H1 (cell line): Measurements from ENCODE around the gene DNASE1L1. TPM values are rescaled to one million over a fixed set of nuclear protein-coding genes. Genes with fewer than 3 reads are reported as not detected.

Experiments
- CTCF ChIA-PET: fragments of 300-600 bp; sonication (Branson Sonifier 250); formaldehyde crosslinking; loops from one replicate; lab custom pipeline; 2021; ENCODE audit not compliant: partially characterized antibody; lab: Charles Lee
- POLR2A ChIA-PET: fragments of 300-600 bp; sonication (Branson Sonifier 250); formaldehyde crosslinking; loops from one replicate; lab custom pipeline; 2021; ENCODE audit warnings: inconsistent platforms; ENCODE audit not compliant: partially characterized antibody; lab: Charles Lee
- DNase-seq, 2 experiments: peaks; one replicate each; pipeline versions ENCODE4 v3.0.0 to v3.0.0-alpha.2; 2010 to 2022; ENCODE audit warnings: low spot score in 2 of 2, low read depth in 1 of 2, mixed read lengths in 1 of 2
- FAIRE-seq: peaks from 2 replicates; lab custom pipeline; 2011; peaks lifted over from hg19 to GRCh38; lab: Jason Lieb, UNC
- H2AFZ ChIP-seq: 2 replicates; pipeline ENCODE4 v1.8.1; 2012; ENCODE audit warnings: low read length, inconsistent platforms
- H2AK5ac ChIP-seq: 2 replicates; pipeline ENCODE4 v1.6.1; 2013; ENCODE audit warnings: low read depth, low read length
- H2BK120ac ChIP-seq: replicated peaks from 2 replicates; pipeline ENCODE3; 2013; ENCODE audit warnings: low read depth, low read length, inconsistent platforms
- H2BK12ac ChIP-seq: 2 replicates; pipeline ENCODE4 v1.6.1; 2013; ENCODE audit warnings: low read depth, low read length
- H2BK15ac ChIP-seq: 2 replicates; pipeline ENCODE4 v1.6.1; 2013; ENCODE audit warnings: low read length
- H2BK20ac ChIP-seq: 2 replicates; pipeline ENCODE4 v1.6.1; 2013; ENCODE audit warnings: low read length
- H2BK5ac ChIP-seq: 2 replicates; pipeline ENCODE4 v1.6.1; 2013; ENCODE audit warnings: low read depth, low read length
- H3K14ac ChIP-seq: 2 replicates; pipeline ENCODE4 v1.6.1; 2013; ENCODE audit warnings: inconsistent platforms; ENCODE audit not compliant: insufficient read length
- H3K18ac ChIP-seq: 2 replicates; pipeline ENCODE4 v1.6.1; 2013; ENCODE audit warnings: low read length; ENCODE audit errors: extremely low read depth
- H3K23ac ChIP-seq: 2 replicates; pipeline ENCODE4 v1.6.1; 2013; ENCODE audit warnings: inconsistent platforms; ENCODE audit not compliant: insufficient read length
- H3K23me2 ChIP-seq: 2 replicates; pipeline ENCODE4 v1.6.1; 2013; ENCODE audit warnings: low read depth, low read length
- H3K27ac ChIP-seq: 2 replicates; pipeline ENCODE4 v1.6.1; 2011; ENCODE audit warnings: low read depth, low read length, inconsistent platforms
- H3K27me3 ChIP-seq, 4 experiments: replicated peaks in 1 of 4; 1 replicate in 1 of 4; 2 replicates in 3 of 4; pipeline versions ENCODE4 v1.6.1 to v1.8.1; 2011 to 2013; ENCODE audit warnings: low read length in 3 of 4, mild to moderate bottlenecking in 3 of 4, inconsistent platforms in 2 of 4, mixed read lengths in 2 of 4, moderate library complexity in 1 of 4; ENCODE audit not compliant: control insufficient read depth in 3 of 4, insufficient read depth in 3 of 4; ENCODE audit errors: extremely low read depth in 1 of 4
- H3K36me3 ChIP-seq, 4 experiments: 2 replicates each; pipeline versions ENCODE4 v1.6.1 to v1.8.1; 2011 to 2013; ENCODE audit warnings: mild to moderate bottlenecking in 4 of 4, low read length in 3 of 4, moderate library complexity in 2 of 4, control low read depth in 1 of 4, inconsistent platforms in 1 of 4; ENCODE audit not compliant: insufficient read depth in 4 of 4, control insufficient read depth in 2 of 4
- H3K4ac ChIP-seq: replicated peaks from 2 replicates; pipeline ENCODE3; 2013; ENCODE audit warnings: low read length, low read depth, mixed read lengths, inconsistent platforms; ENCODE audit not compliant: insufficient read length
- H3K4me1 ChIP-seq, 4 experiments: replicated peaks in 1 of 4; 1 replicate in 1 of 4; 2 replicates in 3 of 4; pipeline versions ENCODE4 v1.6.1 to v1.8.1; 2011 to 2013; ENCODE audit warnings: low read length in 3 of 4, inconsistent platforms in 2 of 4, mixed read lengths in 1 of 4; ENCODE audit not compliant: insufficient read depth in 4 of 4, control insufficient read depth in 3 of 4
- H3K4me2 ChIP-seq, 2 experiments: 2 replicates each; pipeline versions ENCODE4 v1.6.1 to v1.8.1; 2011 to 2013; ENCODE audit warnings: low read depth in 2 of 2, low read length in 2 of 2, control low read depth in 1 of 2, inconsistent platforms in 1 of 2, mild to moderate bottlenecking in 1 of 2; ENCODE audit not compliant: insufficient read depth in 1 of 2
- H3K4me3 ChIP-seq, 4 experiments: fragments of 200-600, 300-600 bp in 1 of 4; sonication (generic), shearing (Covaris generic), sonication (Bioruptor Twin) in 1 of 4; 2 replicates each; pipeline versions ENCODE4 v1.5.1 to v1.8.1; 2011 to 2016; ENCODE audit warnings: low read length in 4 of 4, low read depth in 3 of 4, control low read depth in 2 of 4, inconsistent platforms in 2 of 4, mild to moderate bottlenecking in 2 of 4, mixed read lengths in 1 of 4, moderate library complexity in 1 of 4; ENCODE audit not compliant: insufficient read depth in 2 of 4; ENCODE audit errors: extremely low read depth in 1 of 4
- H3K56ac ChIP-seq: replicated peaks from 2 replicates; pipeline ENCODE3; 2013; ENCODE audit warnings: low read depth, mild to moderate bottlenecking, mixed read lengths, low read length, inconsistent platforms; ENCODE audit not compliant: insufficient read length
- H3K79me1 ChIP-seq: 2 replicates; pipeline ENCODE4 v1.6.1; 2013; ENCODE audit warnings: low read depth, low read length, control low read depth
- H3K79me2 ChIP-seq, 2 experiments: 2 replicates each; pipeline versions ENCODE4 v1.6.1 to v1.8.1; 2012 to 2013; ENCODE audit warnings: low read length in 2 of 2, mild to moderate bottlenecking in 2 of 2, inconsistent platforms in 1 of 2; ENCODE audit not compliant: insufficient read depth in 2 of 2, control insufficient read depth in 1 of 2
- H3K9ac ChIP-seq, 4 experiments: replicated peaks in 1 of 4; 1 replicate in 1 of 4; 2 replicates in 3 of 4; pipeline versions ENCODE4 v1.6.1 to v1.8.1; 2011 to 2013; ENCODE audit warnings: low read depth in 3 of 4, low read length in 3 of 4, control low read depth in 2 of 4, mild to moderate bottlenecking in 2 of 4, moderate library complexity in 2 of 4, inconsistent platforms in 1 of 4; ENCODE audit errors: extremely low read depth in 1 of 4
- H3K9me3 ChIP-seq, 2 experiments: 2 replicates each; pipeline versions ENCODE4 v1.6.1 to v1.8.1; 2012 to 2013; ENCODE audit warnings: mild to moderate bottlenecking in 2 of 2, moderate library complexity in 2 of 2, control low read depth in 1 of 2, inconsistent platforms in 1 of 2, low read depth in 1 of 2, low read length in 1 of 2, mixed read lengths in 1 of 2; ENCODE audit not compliant: insufficient read depth in 2 of 2
- H4K20me1 ChIP-seq, 2 experiments: replicated peaks in 1 of 2; 2 replicates each; pipeline versions ENCODE3 to v1.8.1; 2011 to 2013; ENCODE audit warnings: inconsistent platforms in 2 of 2, low read length in 2 of 2, mild to moderate bottlenecking in 1 of 2; ENCODE audit not compliant: insufficient read depth in 2 of 2, control insufficient read depth in 1 of 2
- H4K5ac ChIP-seq: 2 replicates; pipeline ENCODE4 v1.6.1; 2013; ENCODE audit warnings: low read length, low read depth, mixed read lengths, inconsistent platforms; ENCODE audit not compliant: insufficient read length
- H4K8ac ChIP-seq: 2 replicates; pipeline ENCODE4 v1.8.0; 2013; ENCODE audit warnings: mild to moderate bottlenecking, moderate library complexity, low read length, inconsistent platforms; ENCODE audit not compliant: insufficient read depth; ENCODE audit errors: extremely low read depth
- H4K91ac ChIP-seq: replicated peaks from 2 replicates; pipeline ENCODE3; 2013; ENCODE audit warnings: low read length, mixed read lengths, inconsistent platforms; ENCODE audit not compliant: insufficient read length
- CTCF ChIP-seq, 3 experiments: IDR thresholded peaks; 1 replicate in 2 of 3; 2 replicates in 1 of 3; pipeline versions ENCODE4 v1.5.1 to v1.6.1; 2011; ENCODE audit warnings: low read length in 3 of 3, mild to moderate bottlenecking in 3 of 3, inconsistent platforms in 2 of 3, low read depth in 1 of 3, moderate library complexity in 1 of 3; ENCODE audit not compliant: insufficient read depth in 1 of 3; ENCODE audit errors: control extremely low read depth in 1 of 3
- RAD21 ChIP-seq, 2 experiments: IDR thresholded peaks in 1 of 2; conservative IDR thresholded peaks in 1 of 2; 2 replicates each; pipeline ENCODE4 v1.6.1; 2011; ENCODE audit warnings: low read depth in 2 of 2, low read length in 2 of 2, improper control_type of control experiment in 1 of 2, inconsistent platforms in 1 of 2, mild to moderate bottlenecking in 1 of 2, moderate library complexity in 1 of 2
- RBBP5 ChIP-seq: IDR thresholded peaks from 2 replicates; pipeline ENCODE4 v1.7.1; 2012; ENCODE audit warnings: low read depth, mild to moderate bottlenecking, inconsistent platforms, low read length, moderate library complexity, borderline replicate concordance
- WGBS, 2 experiments: shearing (Covaris generic) in 1 of 2; methylation state at CpG; one replicate each; pipeline versions ENCODE4 v1.1.6 to v1.1.7; 2013 to 2015; ENCODE audit warnings: low lambda C conversion rate in 2 of 2, mixed read lengths in 2 of 2, inconsistent platforms in 1 of 2, low coverage in 1 of 2, missing lambda C conversion rate in 1 of 2; ENCODE audit not compliant: insufficient replicate concordance in 2 of 2, insufficient coverage in 1 of 2, insufficient read length in 1 of 2; ENCODE audit errors: extremely low coverage in 1 of 2, missing lambda C conversion rate in 1 of 2; 5-methylcytosine and 5-hydroxymethylcytosine counted together
- polyA plus RNA-seq, 7 experiments: library from polyadenylated mRNA; depleted of rRNA in 3 of 7; stranded (reverse) in 5 of 7; unstranded in 2 of 7; fragments of >200 nt in 5 of 7; fragments of 200-250 nt in 2 of 7; gene quantifications; 1 replicate in 5 of 7; 2 replicates in 1 of 7; 4 replicates in 1 of 7; pipeline versions ENCODE4 v1.2.1 to v1.2.3, GENCODE V29; 2011 to 2013; ENCODE audit warnings: missing spikeins in 2 of 7, mixed read lengths in 2 of 7
- total RNA-seq: library from RNA; stranded (reverse); fragmentation: NEBNext Ultra II Directional; extraction: Animal tissue kit (Norgen Biotek cat#: 25700); gene quantifications from 2 replicates; pipeline ENCODE4 v1.2.1, GENCODE V29; 2021

DNASE1L1 gene
- total and polyA plus RNA-seq, 2 of the 8 experiments (the other 6 are each of a cell fraction or from before 2014, with no cell fraction given) = 8.7 to 30.0 TPM

- CTCF ChIA-PET = interaction anchor here (0.7 to 3.9 kb wide), 4 partner anchors 9 to 94 kb away, joined by 3 to 29 read pairs (median 4); partner anchors contain the start of gene FLNA
Measured at GRCh38 chrX:154384284-154384892, 24.7 kb downstream of the DNASE1L1 start.

More at GRCh38 chrX:154384284-154384892, 24.7 kb downstream of the DNASE1L1 start:
- Histone ChIP-seq H4K91ac (no peak overlapping the region), H2BK120ac (no peak overlapping the region), H3K4ac (no peak overlapping the region), H3K79me2 (peaks cover 0 to 13% of the 10 kb centered on the region in 2 experiments; a peak in 2 of 4 replicates), H4K5ac (no peak overlapping the region), H3K14ac (no peak overlapping the region), H4K8ac (no peak overlapping the region), H3K79me1 (no peaks in the 10 kb centered on the region), H2BK12ac (no peak overlapping the region), H3K9me3 (no peaks in the 10 kb centered on the region), H3K27me3 (no peaks in the 10 kb centered on the region), H3K27ac (no peak overlapping the region), H2AK5ac (no peak overlapping the region), H3K36me3 (peaks cover 0 to 26% (median 0%) of the 10 kb centered on the region in 4 experiments; a peak in 2 of 8 replicates), H3K9ac (no peak overlapping the region), H2BK5ac (no peak overlapping the region), H3K4me2 (no peak overlapping the region), H3K4me1 (peaks cover 0 to 19% (median 9%) of the 10 kb centered on the region in 4 experiments; a peak in 6 of 7 replicates), H2AFZ (no peak overlapping the region), H3K23ac (no peak overlapping the region), H2BK15ac (0 out of 2 replicates have a peak overlapping the region, but pooled peaks have one; percentile 61), H4K20me1 (peaks cover 0 to 2% of the 10 kb centered on the region in 2 experiments), H3K56ac (no peak overlapping the region), H2BK20ac (no peak overlapping the region), H3K4me3 (no peak overlapping the region), H3K18ac (no peak overlapping the region), H3K23me2 (peaks cover 4% of the 10 kb centered on the region; the same call in 1 of the 2 replicates)
- DNase-seq = no peak
- peak; percentile 28 for FAIRE-seq
- WGBS, 2 experiments = 83% methylated on average over 5 of the region's 8 CpGs; no CpG with 5 or more reads in 1 of the 2 experiments
- POLR2A ChIA-PET = interaction anchor here (1.0 to 6.5 kb wide), 6 partner anchors 9 to 35 kb away, joined by 4 to 107 read pairs (median 26); partner anchors contain the start of genes FLNA, RPL10 and TAFAZZIN
- TF ChIP-seq RAD21 (IDR thresholded peaks at IDR 0.05 in 1 of 2, conservative IDR thresholded peaks at IDR 0.05 in 1 of 2; ENCODE audit: low read depth in 2 of 2, low read length in 2 of 2) = peak in 1 of 2 experiments; percentile 19; a peak in 1 of 4 replicates
- TF ChIP-seq RBBP5 = no peak
- TF ChIP-seq CTCF (IDR thresholded peaks at IDR 0.05; ENCODE audit: control extremely low read depth in 1 of 3, insufficient read depth in 1 of 3, low read depth in 1 of 3, low read length in 3 of 3) = peak in 1 of 3 experiments; percentile 17; a peak in 1 of 4 replicates
